Peyer's patch (tissue), 4 donors: ENCODE measurements around the gene MED8.
A peak's percentile ranks its signal among the peaks of the same experiment; 100 is the strongest.

Experiments
- POLR2A ChIP-seq, 2 donors: fragments of 450-650 bp; IDR thresholded peaks; one replicate each; pipeline ENCODE4 v1.5.1; 2017; ENCODE audit warnings: antibody characterized with exemption in 2 of 2, mild to moderate bottlenecking in 2 of 2, moderate library complexity in 2 of 2
- TF ChIP-seq, protein P1 (sequence below), 6 experiments: fragments of 450-650 bp in 4 of 6; fragments of 200-600 bp in 2 of 6; sonication (generic) in 1 of 6; IDR thresholded peaks; one replicate each; pipeline ENCODE4 v1.5.1; 2017 to 2019; ENCODE audit warnings: antibody characterized with exemption in 6 of 6, mild to moderate bottlenecking in 3 of 6, moderate library complexity in 1 of 6

DNA sequence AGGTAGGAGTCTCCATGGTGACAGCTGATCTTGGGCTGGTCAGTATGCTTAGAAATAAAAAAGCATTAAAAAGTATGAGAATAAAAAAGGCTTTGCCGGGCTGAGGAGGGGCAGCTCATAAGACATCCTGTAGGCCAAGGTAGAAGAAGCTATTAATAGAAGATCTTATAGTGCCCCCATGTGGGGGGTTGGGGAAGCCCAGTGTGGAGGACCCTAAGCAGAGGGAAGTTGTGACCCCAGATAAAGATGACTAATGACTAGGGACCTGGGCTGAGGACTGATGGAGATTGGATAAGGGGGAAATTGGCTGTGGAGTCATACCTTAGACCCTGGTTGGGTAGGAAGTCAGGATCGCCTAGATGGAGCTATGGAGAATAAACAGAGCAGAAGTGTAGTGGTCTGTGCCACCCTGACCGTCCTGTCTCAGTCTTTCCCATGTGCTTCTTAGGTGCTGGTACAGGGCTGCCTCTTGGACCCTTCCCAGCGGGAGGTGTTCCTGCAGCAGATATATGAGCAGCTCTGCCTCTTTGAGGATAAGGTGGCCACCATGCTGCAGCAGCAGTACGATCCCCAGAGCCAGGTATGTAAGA is 25.1 kb upstream of the MED8 start:
- TF ChIP-seq, protein P1, sequence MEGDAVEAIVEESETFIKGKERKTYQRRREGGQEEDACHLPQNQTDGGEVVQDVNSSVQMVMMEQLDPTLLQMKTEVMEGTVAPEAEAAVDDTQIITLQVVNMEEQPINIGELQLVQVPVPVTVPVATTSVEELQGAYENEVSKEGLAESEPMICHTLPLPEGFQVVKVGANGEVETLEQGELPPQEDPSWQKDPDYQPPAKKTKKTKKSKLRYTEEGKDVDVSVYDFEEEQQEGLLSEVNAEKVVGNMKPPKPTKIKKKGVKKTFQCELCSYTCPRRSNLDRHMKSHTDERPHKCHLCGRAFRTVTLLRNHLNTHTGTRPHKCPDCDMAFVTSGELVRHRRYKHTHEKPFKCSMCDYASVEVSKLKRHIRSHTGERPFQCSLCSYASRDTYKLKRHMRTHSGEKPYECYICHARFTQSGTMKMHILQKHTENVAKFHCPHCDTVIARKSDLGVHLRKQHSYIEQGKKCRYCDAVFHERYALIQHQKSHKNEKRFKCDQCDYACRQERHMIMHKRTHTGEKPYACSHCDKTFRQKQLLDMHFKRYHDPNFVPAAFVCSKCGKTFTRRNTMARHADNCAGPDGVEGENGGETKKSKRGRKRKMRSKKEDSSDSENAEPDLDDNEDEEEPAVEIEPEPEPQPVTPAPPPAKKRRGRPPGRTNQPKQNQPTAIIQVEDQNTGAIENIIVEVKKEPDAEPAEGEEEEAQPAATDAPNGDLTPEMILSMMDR (IDR thresholded peaks at IDR 0.05), result peak; percentile 46 to 71 (median 64)
- TF ChIP-seq POLR2A (IDR thresholded peaks at IDR 0.05), result no peak
